Naive B cell (primary cell): Measurements from ENCODE around the gene CACNA1D. TPM values are rescaled to one million over a fixed set of nuclear protein-coding genes. Genes with fewer than 3 reads are reported as not detected.

Source experiments
- ATAC-seq, 2 donors: fragments of 150-1000 bp; cut with Tn5 transposase; 2 replicates each; pipeline ENCODE4 v1.10.0; 2021; ENCODE audit warnings: low read depth in 2 of 2, mild to moderate bottlenecking in 2 of 2, moderate library complexity in 2 of 2
- DNase-seq: peaks from one replicate; pipeline ENCODE4 v3.0.0; 2022
- H3K27ac Mint-ChIP-seq, 6 donors: one replicate each; pipeline ENCODE4 v1.8.0; 2020 to 2022; ENCODE audit warnings: mild to moderate bottlenecking in 6 of 6, mixed read lengths in 6 of 6, moderate library complexity in 5 of 6, inconsistent platforms in 2 of 6
- H3K27me3 Mint-ChIP-seq, 3 donors: one replicate each; pipeline ENCODE4 v1.8.0; 2021 to 2022; ENCODE audit warnings: mixed read lengths in 3 of 3, mild to moderate bottlenecking in 1 of 3
- H3K36me3 Mint-ChIP-seq, 2 donors: one replicate each; pipeline ENCODE4 v1.8.0; 2020 to 2022; ENCODE audit warnings: mixed read lengths in 2 of 2, inconsistent platforms in 1 of 2, mild to moderate bottlenecking in 1 of 2
- H3K4me1 Mint-ChIP-seq, 3 donors: one replicate each; pipeline ENCODE4 v1.8.0; 2020 to 2022; ENCODE audit warnings: mixed read lengths in 3 of 3, inconsistent platforms in 1 of 3, mild to moderate bottlenecking in 1 of 3, moderate library complexity in 1 of 3
- H3K4me3 Mint-ChIP-seq, 8 donors: one replicate each; pipeline ENCODE4 v1.8.0; 2020 to 2022; ENCODE audit warnings: mild to moderate bottlenecking in 8 of 8, mixed read lengths in 8 of 8, moderate library complexity in 8 of 8, inconsistent platforms in 2 of 8
- H3K9me3 Mint-ChIP-seq, 7 donors: one replicate each; pipeline ENCODE4 v1.8.0; 2020 to 2022; ENCODE audit warnings: mixed read lengths in 7 of 7, mild to moderate bottlenecking in 5 of 7, inconsistent platforms in 2 of 7, moderate library complexity in 1 of 7
- polyA plus RNA-seq, 6 donors: library from polyadenylated mRNA; unstranded; fragments of 300-500 nt; fragmentation: Illumina TruSeq; gene quantifications; one replicate each; pipeline ENCODE4 v1.2.3, GENCODE V29; 2021; ENCODE audit warnings: low read depth in 6 of 6

Gene CACNA1D
- polyA plus RNA-seq, 6 donors from 2014 or later = not detected

DNA sequence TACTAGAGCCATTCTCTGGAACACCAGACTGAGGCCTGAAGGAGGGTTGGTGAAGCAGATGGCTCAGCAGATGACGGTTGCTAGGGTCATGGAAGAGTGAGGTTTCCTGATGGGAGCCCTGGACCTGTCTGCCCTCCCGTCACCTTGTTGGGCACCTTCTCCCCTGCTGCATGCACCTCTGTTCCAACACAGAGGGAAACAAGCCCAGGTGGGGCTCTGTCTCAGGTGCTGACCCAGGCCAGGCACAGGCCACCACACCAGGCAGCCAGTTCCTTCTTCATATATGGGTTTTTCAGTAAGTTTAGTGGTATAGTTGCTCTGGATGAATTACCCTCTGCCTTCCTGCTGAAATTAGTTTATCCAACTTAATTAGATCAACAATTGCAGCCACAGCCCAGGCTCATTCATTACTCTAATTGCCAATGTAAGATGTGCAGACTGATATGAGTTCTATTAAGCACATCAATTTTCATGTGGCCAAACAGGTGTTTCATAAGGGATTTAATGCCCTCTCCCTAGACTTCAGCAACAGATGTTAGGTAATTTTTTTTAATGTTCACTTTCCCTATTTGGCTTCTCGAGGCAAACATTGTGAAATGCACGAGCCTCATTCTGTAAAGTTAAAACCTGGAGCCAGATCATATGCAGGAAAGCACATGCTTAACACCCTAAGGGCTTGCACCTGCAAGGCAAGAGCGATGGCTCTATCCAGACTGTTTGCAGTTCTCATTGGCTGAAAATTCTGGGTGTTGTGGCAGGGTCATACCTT is 177.0 kb downstream of the CACNA1D start:
- ATAC-seq (no peak), DNase-seq (no peak)
- Mint-ChIP-seq H3K27me3 (peaks cover 0 to 21% (median 19%) of the 10 kb centered on the region in 3 donors), H3K36me3 (no peaks in the 10 kb centered on the region), H3K9me3 (no peaks in the 10 kb centered on the region), H3K27ac (no peak overlapping the region), H3K4me1 (no peaks in the 10 kb centered on the region), H3K4me3 (no peak overlapping the region)

DNA sequence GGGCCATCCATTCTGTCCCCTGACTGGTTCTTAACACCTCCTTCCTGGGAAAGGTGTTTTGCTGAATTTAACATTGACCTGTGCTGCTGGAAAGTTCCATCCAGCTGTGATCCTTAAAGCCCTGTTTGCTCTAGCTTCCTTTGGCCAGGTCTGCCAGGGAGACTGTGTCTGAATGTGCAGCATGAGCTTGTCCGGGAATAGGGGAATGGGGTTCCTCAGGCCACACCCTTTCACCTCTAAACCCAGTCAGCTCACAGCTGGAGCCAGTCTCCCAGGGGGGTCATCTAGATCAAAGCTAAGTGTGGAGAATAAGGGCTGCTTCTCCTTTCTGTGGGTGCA is 177.5 kb downstream of the CACNA1D start:
- Mint-ChIP-seq H3K36me3 (no peaks in the 10 kb centered on the region), H3K27me3 (peaks cover 0 to 21% (median 21%) of the 10 kb centered on the region in 3 donors)

DNA sequence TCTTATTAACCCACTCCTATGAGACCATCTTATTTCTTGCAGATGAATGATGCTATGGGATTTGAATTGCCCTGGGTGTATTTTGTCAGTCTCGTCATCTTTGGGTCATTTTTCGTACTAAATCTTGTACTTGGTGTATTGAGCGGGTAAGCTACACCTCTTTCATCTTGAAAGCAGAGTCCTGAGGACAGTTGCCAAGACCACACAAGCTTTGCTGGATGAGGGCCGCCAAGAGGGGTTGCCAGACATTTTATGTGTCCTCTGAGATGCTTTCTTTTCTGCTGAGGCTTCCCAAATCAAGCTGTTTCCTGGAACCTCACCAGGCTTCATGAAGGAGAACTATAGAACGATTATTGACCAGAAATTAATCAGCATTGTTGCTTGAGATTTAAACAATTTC is 178.6 kb downstream of the CACNA1D start:
- Mint-ChIP-seq H3K36me3 (no peaks in the 10 kb centered on the region), H3K9me3 (no peaks in the 10 kb centered on the region), H3K4me3 (no peak overlapping the region), H3K4me1 (no peaks in the 10 kb centered on the region), H3K27me3 (peaks cover 0 to 25% (median 21%) of the 10 kb centered on the region in 3 donors), H3K27ac (no peak overlapping the region)
- DNase-seq (no peak), ATAC-seq (no peak)

More for the DNA sequence above, 177.5 kb downstream of the CACNA1D start:
- Mint-ChIP-seq H3K27ac (no peak overlapping the region), H3K4me1 (no peaks in the 10 kb centered on the region), H3K9me3 (no peaks in the 10 kb centered on the region), H3K4me3 (no peak overlapping the region)
- DNase-seq (no peak), ATAC-seq (no peak)

DNA sequence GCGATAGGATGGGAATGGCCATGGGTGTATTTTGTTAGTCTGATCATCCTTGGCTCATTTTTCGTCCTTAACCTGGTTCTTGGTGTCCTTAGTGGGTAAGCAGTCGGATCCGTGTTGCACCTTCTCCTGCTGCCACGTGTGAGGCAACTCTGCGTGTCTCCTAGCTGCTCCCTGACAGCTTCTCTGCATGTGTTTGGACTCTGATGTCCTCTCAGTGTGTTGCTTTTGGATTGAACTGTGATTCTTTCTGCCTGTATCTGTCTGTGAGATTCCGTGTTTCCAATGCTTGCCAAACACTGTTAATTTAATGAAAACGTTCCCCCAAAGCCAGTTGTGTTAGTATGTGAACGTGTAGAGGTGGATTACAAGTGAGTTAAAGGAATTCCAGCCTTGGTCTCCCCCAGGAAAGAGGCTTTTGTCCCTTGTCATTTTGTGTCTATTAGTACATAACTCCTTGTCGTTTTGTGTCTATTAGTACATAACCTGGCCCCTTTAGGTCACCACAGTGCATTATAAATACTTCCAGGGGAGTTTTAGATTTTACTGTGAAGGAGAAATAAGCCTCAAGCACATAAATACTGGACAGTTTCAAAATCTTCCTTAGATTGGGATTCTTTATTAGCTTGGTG is 179.4 kb downstream of the CACNA1D start:
- no peaks in the 10 kb centered on the region for H3K4me1 Mint-ChIP-seq
- no peak overlapping the region for H3K27ac Mint-ChIP-seq
- H3K27me3 Mint-ChIP-seq = peaks cover 0 to 25% (median 21%) of the 10 kb centered on the region in 3 donors
- H3K4me3 Mint-ChIP-seq = no peak overlapping the region
- no peaks in the 10 kb centered on the region for H3K36me3 Mint-ChIP-seq
- DNase-seq = no peak
- no peak for ATAC-seq
- no peaks in the 10 kb centered on the region for H3K9me3 Mint-ChIP-seq

DNA sequence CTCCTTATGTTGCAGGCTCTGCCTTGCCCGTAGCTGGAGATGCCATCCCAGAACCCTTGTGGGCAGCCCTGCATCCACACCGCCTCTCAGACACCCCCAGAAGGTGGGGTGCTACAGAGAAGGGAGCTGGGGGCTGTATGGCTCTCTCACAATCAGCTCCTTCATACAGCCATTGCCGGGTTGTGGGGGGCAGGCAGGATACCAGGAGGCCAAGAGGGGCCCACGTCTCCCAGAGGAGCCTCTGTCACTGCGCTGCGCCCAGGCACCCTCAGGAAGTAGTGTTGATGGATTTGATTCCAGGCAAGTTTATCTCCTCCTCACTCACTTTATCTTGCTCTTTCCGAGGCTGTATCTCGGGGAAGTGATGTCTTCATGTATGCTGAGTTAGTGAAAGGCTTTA is 180.2 kb downstream of the CACNA1D start:
- DNase-seq = no peak
- Mint-ChIP-seq H3K27ac (no peak overlapping the region), H3K4me3 (no peak overlapping the region), H3K36me3 (no peaks in the 10 kb centered on the region), H3K27me3 (peaks cover 0 to 25% (median 21%) of the 10 kb centered on the region in 3 donors), H3K9me3 (no peaks in the 10 kb centered on the region), H3K4me1 (no peaks in the 10 kb centered on the region)
- ATAC-seq = no peak

DNA sequence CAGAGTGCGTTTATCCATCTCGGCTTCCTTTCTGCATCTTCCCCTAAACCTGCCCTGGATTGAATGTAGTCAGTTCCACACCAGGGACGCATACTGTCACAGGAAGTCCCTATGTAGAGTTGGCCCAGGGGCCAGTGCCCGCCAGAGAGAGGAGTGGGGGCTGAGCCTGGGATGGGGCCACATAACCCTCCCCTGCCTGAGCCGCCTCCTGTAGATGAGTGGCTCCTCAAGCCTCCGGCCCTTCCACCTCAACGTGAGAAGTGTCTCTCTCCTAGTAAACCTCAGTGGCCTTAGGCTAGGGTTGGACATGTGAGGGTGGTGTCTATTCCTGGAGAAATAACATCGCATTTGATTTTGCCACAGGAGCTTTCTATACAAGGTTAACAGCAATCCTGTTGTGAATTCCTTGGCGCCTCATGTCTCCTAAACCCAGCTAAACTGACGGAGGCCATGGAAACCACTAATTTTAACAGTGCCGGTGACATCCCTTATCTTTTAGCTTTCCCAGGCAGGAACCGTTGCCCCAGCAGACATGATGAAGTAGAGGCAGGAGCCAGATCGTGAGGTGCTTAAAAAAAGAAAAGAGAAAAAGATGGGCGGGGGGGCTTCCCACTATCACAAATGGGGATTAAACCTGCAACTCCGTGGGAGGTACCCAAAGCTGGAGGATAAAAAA is 180.7 kb downstream of the CACNA1D start:
- Mint-ChIP-seq H3K4me3 (no peak overlapping the region), H3K4me1 (no peaks in the 10 kb centered on the region), H3K27me3 (peaks cover 0 to 27% (median 21%) of the 10 kb centered on the region in 3 donors), H3K27ac (no peak overlapping the region), H3K36me3 (no peaks in the 10 kb centered on the region), H3K9me3 (no peaks in the 10 kb centered on the region)
- DNase-seq = no peak
- no peak for ATAC-seq

DNA sequence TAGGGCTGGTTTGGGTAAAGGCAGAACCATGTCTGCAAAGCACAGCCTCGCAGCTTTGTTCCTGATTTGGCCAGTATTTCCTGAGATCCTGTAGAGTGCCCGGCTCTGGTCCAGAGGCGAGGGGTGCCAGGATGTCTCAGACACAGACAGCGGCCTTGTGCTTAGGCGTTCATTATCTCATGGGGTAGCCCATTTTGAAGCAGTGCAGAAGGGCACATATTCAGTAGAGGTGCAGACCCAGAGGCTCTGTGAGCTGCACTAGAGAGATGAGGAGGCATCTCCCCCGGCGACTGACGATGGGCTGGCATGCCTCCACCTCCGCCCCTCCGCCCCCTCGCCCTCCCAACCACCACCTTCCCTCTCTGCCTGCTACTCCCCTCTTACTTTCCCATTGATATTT is 181.5 kb downstream of the CACNA1D start:
- no peaks in the 10 kb centered on the region for H3K9me3 Mint-ChIP-seq
- ATAC-seq (no peak), DNase-seq (no peak)
- H3K27me3 Mint-ChIP-seq = peaks cover 7 to 34% (median 29%) of the 10 kb centered on the region in 3 donors
- H3K4me3 Mint-ChIP-seq = no peak overlapping the region
- no peaks in the 10 kb centered on the region for H3K4me1 Mint-ChIP-seq
- no peaks in the 10 kb centered on the region for H3K36me3 Mint-ChIP-seq
- no peak overlapping the region for H3K27ac Mint-ChIP-seq

DNA sequence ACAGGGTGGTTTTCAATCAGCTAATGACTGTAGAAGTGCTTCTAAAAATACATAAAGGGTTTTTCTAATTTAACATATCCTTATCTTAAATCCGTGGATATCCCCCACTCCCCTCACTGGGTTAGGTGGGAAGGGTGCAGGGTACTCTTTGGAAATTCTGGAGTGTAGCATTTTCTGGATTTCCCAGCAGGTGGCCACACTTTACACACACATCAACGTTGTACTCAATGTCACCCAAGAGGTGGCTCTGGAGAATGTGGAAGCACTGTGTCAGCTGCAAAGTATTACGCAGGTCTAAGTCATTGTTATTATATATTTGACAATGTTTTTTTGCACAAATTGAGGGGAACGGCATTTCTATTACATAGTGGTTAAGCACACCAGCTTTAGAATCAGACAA is 183.0 kb downstream of the CACNA1D start:
- Mint-ChIP-seq H3K27ac (no peak overlapping the region), H3K27me3 (peaks cover 22 to 37% (median 34%) of the 10 kb centered on the region in 3 donors), H3K4me3 (no peak overlapping the region), H3K36me3 (no peaks in the 10 kb centered on the region), H3K4me1 (no peaks in the 10 kb centered on the region), H3K9me3 (no peaks in the 10 kb centered on the region)
- DNase-seq = no peak
- ATAC-seq = no peak

DNA sequence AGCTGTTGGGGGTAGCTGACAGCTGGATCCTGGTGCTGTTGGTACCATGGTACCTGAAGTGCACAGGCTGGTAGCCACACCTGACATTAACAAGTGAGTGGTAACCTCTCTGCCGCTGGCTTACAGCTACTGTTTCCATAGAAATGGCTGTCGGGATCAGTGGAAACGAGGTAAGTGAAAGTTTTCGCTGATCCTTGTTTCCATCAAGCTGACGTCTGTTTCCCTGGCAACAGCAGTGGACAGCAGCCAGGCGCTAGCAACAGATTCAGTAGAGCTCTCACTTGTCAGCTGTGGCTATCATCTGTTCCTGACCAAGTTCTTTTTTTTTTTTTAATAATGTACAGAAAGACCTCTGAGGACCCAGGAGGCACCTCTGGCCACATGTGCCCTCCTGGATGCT is 185.6 kb downstream of the CACNA1D start:
- ATAC-seq (no peak), DNase-seq (no peak)
- H3K27me3 Mint-ChIP-seq = peaks cover 30 to 40% (median 38%) of the 10 kb centered on the region in 3 donors
- H3K27ac Mint-ChIP-seq = no peak overlapping the region
- H3K9me3 Mint-ChIP-seq = no peaks in the 10 kb centered on the region
- H3K36me3 Mint-ChIP-seq = no peaks in the 10 kb centered on the region
- no peaks in the 10 kb centered on the region for H3K4me1 Mint-ChIP-seq
- H3K4me3 Mint-ChIP-seq = no peak overlapping the region

DNA sequence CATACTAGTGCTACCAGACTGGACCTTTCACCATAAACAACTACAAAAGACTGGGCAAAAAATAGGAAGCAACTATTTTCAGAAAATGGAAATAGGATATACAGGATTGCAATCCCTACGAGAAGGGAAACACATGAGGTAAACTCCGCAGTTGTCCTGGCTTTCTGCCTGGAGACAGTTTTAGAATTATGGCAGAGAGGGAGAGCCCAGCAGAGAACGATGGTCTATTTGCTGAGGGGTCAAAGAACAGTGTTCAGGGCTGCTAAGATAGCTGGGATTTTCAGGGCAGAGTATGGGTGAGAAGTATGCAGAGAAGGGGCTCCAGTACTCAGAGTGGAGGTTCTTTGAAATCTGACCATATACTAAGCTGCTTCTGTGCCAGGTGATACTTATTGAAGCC is 188.4 kb downstream of the CACNA1D start:
- H3K27me3 Mint-ChIP-seq = peaks cover 22 to 40% (median 38%) of the 10 kb centered on the region in 3 donors
- no peak overlapping the region for H3K4me3 Mint-ChIP-seq
- no peak for ATAC-seq
- no peaks in the 10 kb centered on the region for H3K36me3 Mint-ChIP-seq
- no peak overlapping the region for H3K27ac Mint-ChIP-seq
- no peak for DNase-seq
- H3K9me3 Mint-ChIP-seq = no peaks in the 10 kb centered on the region
- H3K4me1 Mint-ChIP-seq = no peaks in the 10 kb centered on the region

DNA sequence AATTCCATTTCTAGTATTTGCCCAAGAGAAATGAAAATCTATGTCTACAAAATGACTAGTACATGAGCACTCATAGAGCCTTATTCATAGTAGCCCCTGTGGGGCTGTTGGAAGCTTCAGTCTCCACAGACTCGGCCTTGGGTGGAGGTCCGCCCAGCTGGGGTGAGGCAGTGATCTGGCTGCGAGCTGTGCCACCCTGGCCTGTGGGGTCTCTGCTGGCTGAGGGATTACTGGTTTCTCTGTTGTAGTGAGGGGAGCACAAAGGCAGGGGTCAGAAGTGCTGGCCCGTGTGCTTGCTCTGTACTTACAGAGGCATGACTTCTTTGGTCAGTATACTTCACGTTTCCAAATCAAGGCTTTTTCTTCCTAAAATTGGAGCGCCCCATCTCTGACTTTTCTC is 193.7 kb downstream of the CACNA1D start:
- H3K4me3 Mint-ChIP-seq = no peak overlapping the region
- no peak for ATAC-seq
- H3K27me3 Mint-ChIP-seq = peaks cover 6 to 19% (median 8%) of the 10 kb centered on the region in 3 donors
- H3K4me1 Mint-ChIP-seq = peaks cover 0 to 3% (median 0%) of the 10 kb centered on the region in 3 donors
- H3K36me3 Mint-ChIP-seq = no peaks in the 10 kb centered on the region
- H3K9me3 Mint-ChIP-seq = no peaks in the 10 kb centered on the region
- no peak for DNase-seq
- peak overlapping the region in 1 of 6 donors; percentile 16 for H3K27ac Mint-ChIP-seq

DNA sequence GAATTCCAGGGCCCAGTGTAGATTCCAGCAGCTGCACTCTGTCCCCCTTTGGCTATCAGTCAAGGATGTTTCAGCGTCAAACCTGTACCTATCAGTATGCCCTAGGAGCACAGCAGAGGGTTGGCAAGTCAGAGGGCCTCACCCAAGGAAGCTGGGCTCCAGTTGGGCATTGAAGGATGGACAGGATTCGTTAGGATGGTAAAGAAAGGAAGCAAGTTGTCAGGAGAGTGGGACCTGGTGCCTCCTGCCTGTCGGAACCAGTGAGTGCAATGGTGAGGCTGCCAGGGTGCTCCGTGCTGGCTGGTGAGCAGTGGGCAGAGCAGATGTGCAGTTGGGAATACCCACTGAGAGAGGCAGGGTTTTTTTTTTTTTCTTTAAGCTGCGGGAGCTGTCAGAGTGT is 194.6 kb downstream of the CACNA1D start:
- Mint-ChIP-seq H3K27ac (no peak overlapping the region), H3K27me3 (peaks cover 0 to 11% (median 9%) of the 10 kb centered on the region in 3 donors), H3K4me1 (peaks cover 0 to 12% (median 7%) of the 10 kb centered on the region in 3 donors), H3K4me3 (no peak overlapping the region), H3K36me3 (no peaks in the 10 kb centered on the region), H3K9me3 (no peaks in the 10 kb centered on the region)
- DNase-seq (no peak), ATAC-seq (no peak)

DNA sequence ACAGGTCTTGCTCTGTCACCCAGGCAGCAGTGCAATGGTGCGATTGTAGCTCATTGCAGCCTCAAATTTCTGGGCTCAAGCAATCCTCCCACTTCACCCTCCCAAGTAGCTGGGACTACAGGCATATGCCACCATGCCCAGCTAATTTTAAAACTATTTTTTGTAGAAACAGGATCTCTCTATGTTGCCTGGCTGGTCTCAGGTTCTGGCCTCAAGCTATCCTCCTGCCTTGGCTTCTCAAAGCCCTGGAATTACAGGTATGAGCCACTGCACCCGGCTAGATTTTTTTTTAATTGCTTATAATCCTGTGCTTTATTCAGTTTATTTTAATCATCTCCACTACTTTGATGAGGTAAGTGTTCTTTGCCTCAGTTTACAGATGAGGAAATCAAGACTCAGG is 195.3 kb downstream of the CACNA1D start:
- Mint-ChIP-seq H3K4me3 (no peak overlapping the region), H3K27me3 (peaks cover 3 to 17% (median 8%) of the 10 kb centered on the region in 3 donors), H3K4me1 (peaks cover 0 to 17% (median 8%) of the 10 kb centered on the region in 3 donors), H3K9me3 (no peaks in the 10 kb centered on the region), H3K36me3 (no peaks in the 10 kb centered on the region), H3K27ac (no peak overlapping the region)
- ATAC-seq = no peak
- DNase-seq = no peak

DNA sequence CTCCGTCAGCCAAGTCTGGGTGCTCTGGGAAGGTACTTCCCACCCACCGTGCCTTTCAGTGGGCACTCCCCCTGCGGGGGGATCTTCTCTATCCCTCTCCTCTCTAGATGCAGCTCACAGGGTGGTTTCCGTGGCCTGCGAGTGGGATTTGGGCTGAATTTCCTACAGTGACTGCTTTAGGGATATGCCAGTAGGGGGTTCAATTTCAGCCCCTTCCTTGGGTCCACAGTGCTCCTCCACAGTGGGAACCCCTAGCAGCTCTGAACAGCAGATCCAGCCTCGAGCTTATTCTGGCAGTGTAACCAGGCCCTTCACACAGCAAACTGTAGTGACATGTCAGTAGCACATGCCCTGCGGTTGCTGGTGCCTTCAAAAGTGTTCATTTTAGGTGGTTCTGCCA is 196.1 kb downstream of the CACNA1D start:
- ATAC-seq = no peak
- peaks cover 0 to 1% (median 0%) of the 10 kb centered on the region in 7 donors for H3K9me3 Mint-ChIP-seq

More for the DNA sequence above, 196.1 kb downstream of the CACNA1D start:
- DNase-seq = no peak
- peak overlapping the region in 1 of 6 donors; percentile 82 for H3K27ac Mint-ChIP-seq
- H3K27me3 Mint-ChIP-seq = peaks cover 3 to 26% (median 14%) of the 10 kb centered on the region in 3 donors
- no peaks in the 10 kb centered on the region for H3K36me3 Mint-ChIP-seq
- H3K4me3 Mint-ChIP-seq = no peak overlapping the region
- peaks cover 0 to 17% (median 8%) of the 10 kb centered on the region in 3 donors for H3K4me1 Mint-ChIP-seq
